ENCODE data around the gene GRID1. TPM values are rescaled to one million over a fixed set of nuclear protein-coding genes. Genes with fewer than 3 reads are reported as not detected.
A peak's percentile ranks its signal among the peaks of the same experiment; 100 is the strongest.

The GRID1 gene
- total RNA-seq, 2 donors from 2014 or later, result not detected

GRCh38 chr10:86294346-86295265 lies 72.0 kb downstream of the GRID1 start:
- Mint-ChIP-seq H3K4me3 (no peak overlapping the region), H3K4me1 (ENCODE audit: low read depth in 2 of 2) (no peaks in the 10 kb centered on the region), H3K9me3 (no peaks in the 10 kb centered on the region), H3K27ac (no peak overlapping the region), H3K27me3 (peaks cover 2 to 7% of the 10 kb centered on the region in 2 donors), H3K36me3 (no peaks in the 10 kb centered on the region)
- no peak for DNase-seq (ENCODE audit: low spot score)
- ATAC-seq, result no peak

GRCh38 chr10:86293396-86293791 lies 73.2 kb downstream of the GRID1 start:
- Mint-ChIP-seq H3K4me1 (ENCODE audit: low read depth in 2 of 2) (no peaks in the 10 kb centered on the region), H3K27me3 (peaks cover 3 to 7% of the 10 kb centered on the region in 2 donors), H3K27ac (no peak overlapping the region), H3K4me3 (no peak overlapping the region), H3K36me3 (no peaks in the 10 kb centered on the region), H3K9me3 (no peaks in the 10 kb centered on the region)
- no peak for ATAC-seq
- no peak for DNase-seq (ENCODE audit: low spot score)

- Mint-ChIP-seq H3K9me3 (no peaks in the 10 kb centered on the region), H3K36me3 (no peaks in the 10 kb centered on the region), H3K4me1 (ENCODE audit: low read depth in 2 of 2) (no peaks in the 10 kb centered on the region), H3K27ac (no peak overlapping the region), H3K4me3 (no peak overlapping the region), H3K27me3 (peaks cover 3 to 7% of the 10 kb centered on the region in 2 donors)
- DNase-seq (ENCODE audit: low spot score), result no peak
- ATAC-seq, result peak in 1 of 2 donors; percentile 10
Observed at GRCh38 chr10:86292462-86293395, 73.9 kb downstream of the GRID1 start.

- DNase-seq (ENCODE audit: low spot score) (no peak), ATAC-seq (no peak)
- H3K27ac Mint-ChIP-seq, result no peak overlapping the region
- no peaks in the 10 kb centered on the region for H3K9me3 Mint-ChIP-seq
- peaks cover 3 to 7% of the 10 kb centered on the region in 2 donors for H3K27me3 Mint-ChIP-seq
- no peaks in the 10 kb centered on the region for H3K36me3 Mint-ChIP-seq
- H3K4me3 Mint-ChIP-seq, result no peak overlapping the region
- H3K4me1 Mint-ChIP-seq (ENCODE audit: low read depth in 2 of 2), result no peaks in the 10 kb centered on the region
Observed at GRCh38 chr10:86291616-86292340, 74.8 kb downstream of the GRID1 start.

- Mint-ChIP-seq H3K27ac (no peak overlapping the region), H3K9me3 (no peaks in the 10 kb centered on the region), H3K4me3 (no peak overlapping the region), H3K36me3 (no peaks in the 10 kb centered on the region), H3K4me1 (ENCODE audit: low read depth in 2 of 2) (no peaks in the 10 kb centered on the region), H3K27me3 (peaks cover 3 to 7% of the 10 kb centered on the region in 2 donors)
- no peak for ATAC-seq
- DNase-seq (ENCODE audit: low spot score), result no peak
Observed at GRCh38 chr10:86290933-86291615, 75.5 kb downstream of the GRID1 start.

- H3K27me3 Mint-ChIP-seq, result peaks cover 3 to 7% of the 10 kb centered on the region in 2 donors
- DNase-seq (ENCODE audit: low spot score), result no peak
Observed at GRCh38 chr10:86289577-86289868, 77.1 kb downstream of the GRID1 start.

GRCh38 chr10:86288695-86289576 lies 77.7 kb downstream of the GRID1 start:
- Mint-ChIP-seq H3K27ac (no peak overlapping the region), H3K4me1 (ENCODE audit: low read depth in 2 of 2) (no peaks in the 10 kb centered on the region), H3K9me3 (no peaks in the 10 kb centered on the region), H3K36me3 (no peaks in the 10 kb centered on the region), H3K27me3 (peaks cover 2 to 3% of the 10 kb centered on the region in 2 donors), H3K4me3 (no peak overlapping the region)
- DNase-seq (ENCODE audit: low spot score) (no peak), ATAC-seq (no peak)

More at GRCh38 chr10:86289577-86289868, 77.1 kb downstream of the GRID1 start:
- no peak overlapping the region for H3K27ac Mint-ChIP-seq
- no peaks in the 10 kb centered on the region for H3K36me3 Mint-ChIP-seq
- H3K9me3 Mint-ChIP-seq, result no peaks in the 10 kb centered on the region
- H3K4me1 Mint-ChIP-seq (ENCODE audit: low read depth in 2 of 2), result no peaks in the 10 kb centered on the region
- no peak overlapping the region for H3K4me3 Mint-ChIP-seq
- ATAC-seq, result no peak

GRCh38 chr10:86287966-86288579 lies 78.5 kb downstream of the GRID1 start:
- DNase-seq (ENCODE audit: low spot score) (no peak), ATAC-seq (no peak)
- Mint-ChIP-seq H3K27me3 (peaks cover 0 to 3% of the 10 kb centered on the region in 2 donors), H3K27ac (no peak overlapping the region), H3K4me1 (ENCODE audit: low read depth in 2 of 2) (no peaks in the 10 kb centered on the region), H3K9me3 (no peaks in the 10 kb centered on the region), H3K36me3 (no peaks in the 10 kb centered on the region), H3K4me3 (no peak overlapping the region)

- Mint-ChIP-seq H3K4me1 (ENCODE audit: low read depth in 2 of 2) (no peaks in the 10 kb centered on the region), H3K9me3 (no peaks in the 10 kb centered on the region), H3K27ac (no peak overlapping the region), H3K36me3 (no peaks in the 10 kb centered on the region), H3K27me3 (peaks cover 0 to 3% of the 10 kb centered on the region in 2 donors), H3K4me3 (no peak overlapping the region)
- DNase-seq (ENCODE audit: low spot score) (peak; percentile 34), ATAC-seq (no peak)
Observed at GRCh38 chr10:86287110-86287793, 79.3 kb downstream of the GRID1 start.

- Mint-ChIP-seq H3K4me3 (no peak overlapping the region), H3K9me3 (no peaks in the 10 kb centered on the region), H3K27me3 (peaks cover 0 to 3% of the 10 kb centered on the region in 2 donors), H3K27ac (no peak overlapping the region), H3K36me3 (no peaks in the 10 kb centered on the region), H3K4me1 (ENCODE audit: low read depth in 2 of 2) (no peaks in the 10 kb centered on the region)
- ATAC-seq (no peak), DNase-seq (ENCODE audit: low spot score) (peak; percentile 41)
Observed at GRCh38 chr10:86286236-86287109, 80.1 kb downstream of the GRID1 start.
